Thyroid gland (tissue), 4 donors: ENCODE measurements around the gene CTNNA3.

Experiments
- POLR2A ChIP-seq, 2 donors: fragments of 450-650 bp; IDR thresholded peaks; one replicate each; pipeline ENCODE4 v1.6.1; 2017; ENCODE audit warnings: antibody characterized with exemption in 2 of 2, mild to moderate bottlenecking in 2 of 2, moderate library complexity in 1 of 2
- TF ChIP-seq, protein P1 (sequence below), 6 experiments: fragments of 200-600 bp in 3 of 6; fragments of 450-650 bp in 3 of 6; sonication (generic) in 3 of 6; IDR thresholded peaks; one replicate each; pipeline ENCODE4 v1.5.1; 2016 to 2019; ENCODE audit warnings: antibody characterized with exemption in 6 of 6, mild to moderate bottlenecking in 2 of 6, inconsistent platforms in 1 of 6, moderate library complexity in 1 of 6

- TF ChIP-seq, protein P1, sequence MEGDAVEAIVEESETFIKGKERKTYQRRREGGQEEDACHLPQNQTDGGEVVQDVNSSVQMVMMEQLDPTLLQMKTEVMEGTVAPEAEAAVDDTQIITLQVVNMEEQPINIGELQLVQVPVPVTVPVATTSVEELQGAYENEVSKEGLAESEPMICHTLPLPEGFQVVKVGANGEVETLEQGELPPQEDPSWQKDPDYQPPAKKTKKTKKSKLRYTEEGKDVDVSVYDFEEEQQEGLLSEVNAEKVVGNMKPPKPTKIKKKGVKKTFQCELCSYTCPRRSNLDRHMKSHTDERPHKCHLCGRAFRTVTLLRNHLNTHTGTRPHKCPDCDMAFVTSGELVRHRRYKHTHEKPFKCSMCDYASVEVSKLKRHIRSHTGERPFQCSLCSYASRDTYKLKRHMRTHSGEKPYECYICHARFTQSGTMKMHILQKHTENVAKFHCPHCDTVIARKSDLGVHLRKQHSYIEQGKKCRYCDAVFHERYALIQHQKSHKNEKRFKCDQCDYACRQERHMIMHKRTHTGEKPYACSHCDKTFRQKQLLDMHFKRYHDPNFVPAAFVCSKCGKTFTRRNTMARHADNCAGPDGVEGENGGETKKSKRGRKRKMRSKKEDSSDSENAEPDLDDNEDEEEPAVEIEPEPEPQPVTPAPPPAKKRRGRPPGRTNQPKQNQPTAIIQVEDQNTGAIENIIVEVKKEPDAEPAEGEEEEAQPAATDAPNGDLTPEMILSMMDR (IDR thresholded peaks at IDR 0.05): no peak
- no peak for TF ChIP-seq POLR2A (IDR thresholded peaks at IDR 0.05)
Measured at GRCh38 chr10:65952086-65952485, 1743.9 kb downstream of the CTNNA3 start.
